ENCODE measurements around the gene ANKRD63.

GRCh38 chr15:40277471-40277870, 5.4 kb downstream of the ANKRD63 start:
- TF ChIP-seq POLR2A (IDR thresholded peaks at IDR 0.05) (no peak), CTCF (IDR thresholded peaks at IDR 0.05) (no peak), EP300 (IDR thresholded peaks at IDR 0.05) (no peak)

Data from tibial nerve (tissue), 4 donors.